ENCODE results near the gene DLD. TPM values are rescaled to one million over a fixed set of nuclear protein-coding genes. Genes with fewer than 3 reads are reported as not detected.
"Not testable (repeated sequence)": the region's sequence is repeated elsewhere in the genome, so short reads cannot be mapped to it uniquely, and the experiment has no call there.

The DLD gene
- total RNA-seq, 1 donor from 2014 or later = 59.8 TPM

DNA sequence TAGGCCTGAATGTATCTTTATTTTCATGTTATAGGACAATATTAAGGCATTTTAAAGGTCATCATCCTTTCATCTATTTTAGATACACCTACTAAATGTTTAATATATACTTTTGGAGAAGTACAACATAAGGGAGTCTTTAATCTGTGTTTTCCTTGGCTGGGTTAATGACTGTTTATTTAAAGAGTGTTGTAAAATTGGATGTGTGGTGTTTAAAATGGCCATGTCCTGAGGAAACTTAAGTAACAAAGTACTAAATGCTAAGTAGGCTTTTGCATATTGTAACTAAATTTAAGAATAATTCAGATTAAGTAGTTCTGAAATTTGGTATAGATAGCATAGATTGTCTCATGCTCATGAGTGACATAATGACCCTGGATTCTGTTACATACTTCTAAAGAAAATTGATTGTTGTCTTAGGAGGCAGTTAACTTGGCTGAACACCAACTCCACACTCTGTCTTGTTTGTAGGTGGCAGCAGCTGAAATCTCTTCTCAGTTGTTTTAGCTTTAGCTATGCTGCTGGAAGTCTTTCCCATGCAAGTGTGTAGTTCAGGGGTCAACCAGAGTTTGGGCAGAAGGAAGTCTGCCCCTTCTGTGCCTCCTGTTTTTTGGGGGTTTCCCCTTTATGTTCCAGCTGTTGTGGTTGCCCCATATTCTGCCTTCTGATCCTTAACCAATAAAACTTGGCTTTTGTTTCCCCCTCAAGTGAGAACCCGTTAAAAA, 29.2 kb downstream of the DLD start:
- no peak for DNase-seq (ENCODE audit: extremely low spot score, unreplicated experiment)
- H3K9me3 Mint-ChIP-seq (ENCODE audit: unreplicated experiment) = no peaks in the 10 kb centered on the region
- H3K4me1 Mint-ChIP-seq (ENCODE audit: unreplicated experiment) = peaks cover 29% of the 10 kb centered on the region
- TF ChIP-seq, protein P1, sequence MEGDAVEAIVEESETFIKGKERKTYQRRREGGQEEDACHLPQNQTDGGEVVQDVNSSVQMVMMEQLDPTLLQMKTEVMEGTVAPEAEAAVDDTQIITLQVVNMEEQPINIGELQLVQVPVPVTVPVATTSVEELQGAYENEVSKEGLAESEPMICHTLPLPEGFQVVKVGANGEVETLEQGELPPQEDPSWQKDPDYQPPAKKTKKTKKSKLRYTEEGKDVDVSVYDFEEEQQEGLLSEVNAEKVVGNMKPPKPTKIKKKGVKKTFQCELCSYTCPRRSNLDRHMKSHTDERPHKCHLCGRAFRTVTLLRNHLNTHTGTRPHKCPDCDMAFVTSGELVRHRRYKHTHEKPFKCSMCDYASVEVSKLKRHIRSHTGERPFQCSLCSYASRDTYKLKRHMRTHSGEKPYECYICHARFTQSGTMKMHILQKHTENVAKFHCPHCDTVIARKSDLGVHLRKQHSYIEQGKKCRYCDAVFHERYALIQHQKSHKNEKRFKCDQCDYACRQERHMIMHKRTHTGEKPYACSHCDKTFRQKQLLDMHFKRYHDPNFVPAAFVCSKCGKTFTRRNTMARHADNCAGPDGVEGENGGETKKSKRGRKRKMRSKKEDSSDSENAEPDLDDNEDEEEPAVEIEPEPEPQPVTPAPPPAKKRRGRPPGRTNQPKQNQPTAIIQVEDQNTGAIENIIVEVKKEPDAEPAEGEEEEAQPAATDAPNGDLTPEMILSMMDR (IDR thresholded peaks at IDR 0.05) = no peak
- no peaks in the 10 kb centered on the region for H3K27me3 Mint-ChIP-seq (ENCODE audit: unreplicated experiment)
- H3K4me3 Mint-ChIP-seq (ENCODE audit: unreplicated experiment) = no peak overlapping the region
- H3K27ac Mint-ChIP-seq (ENCODE audit: unreplicated experiment) = peak overlapping the region; percentile 66
- peaks cover 75% of the 10 kb centered on the region for H3K36me3 Mint-ChIP-seq (ENCODE audit: unreplicated experiment)

DNA sequence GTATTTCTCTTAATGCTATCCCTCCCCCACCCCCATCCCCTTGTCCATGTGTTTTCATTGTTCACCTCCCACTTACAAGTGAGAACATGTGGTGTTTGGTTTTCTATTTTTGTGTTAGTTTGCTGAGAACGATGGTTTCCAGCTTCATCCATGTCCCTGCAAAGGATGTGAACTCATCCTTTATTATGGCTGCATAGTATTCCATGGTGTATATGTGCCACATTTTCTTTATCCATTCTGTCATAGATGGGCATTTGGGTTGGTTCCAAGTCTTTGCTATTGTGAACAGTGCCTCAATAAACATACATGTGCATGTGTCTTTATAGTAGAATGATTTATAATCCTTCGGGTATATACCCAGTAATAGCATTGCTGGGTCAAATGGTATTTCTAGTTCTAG, 30.8 kb downstream of the DLD start:
- H3K4me1 Mint-ChIP-seq (ENCODE audit: unreplicated experiment) = peaks cover 45% of the 10 kb centered on the region
- peaks cover 81% of the 10 kb centered on the region for H3K36me3 Mint-ChIP-seq (ENCODE audit: unreplicated experiment)

DNA sequence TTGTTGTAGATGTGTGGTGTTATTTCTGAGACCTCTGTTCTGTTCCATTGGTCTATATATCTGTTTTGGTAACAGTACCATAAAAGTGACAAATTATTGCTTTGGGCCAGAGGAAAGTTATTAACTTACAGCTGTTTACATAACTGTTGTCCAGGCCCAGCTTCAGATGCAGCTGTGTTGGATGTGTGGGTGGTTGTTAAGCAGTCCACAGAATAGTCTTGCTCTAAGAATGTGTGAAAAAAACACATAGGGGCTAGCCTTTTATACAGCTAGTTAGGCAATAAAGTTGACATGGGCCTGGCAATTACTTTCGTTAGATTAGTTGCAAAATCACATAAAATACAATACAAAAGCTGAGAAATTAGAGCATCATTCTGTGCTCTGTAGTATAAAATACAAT, 31.9 kb downstream of the DLD start:
- TF ChIP-seq, protein P1 (IDR thresholded peaks at IDR 0.05) = no peak
- peaks cover 81% of the 10 kb centered on the region for H3K36me3 Mint-ChIP-seq (ENCODE audit: unreplicated experiment)
- peak overlapping the region; percentile 23 for H3K27ac Mint-ChIP-seq (ENCODE audit: unreplicated experiment)
- DNase-seq (ENCODE audit: extremely low spot score, unreplicated experiment) = no peak
- no peak overlapping the region for H3K4me3 Mint-ChIP-seq (ENCODE audit: unreplicated experiment)
- no peaks in the 10 kb centered on the region for H3K9me3 Mint-ChIP-seq (ENCODE audit: unreplicated experiment)
- H3K27me3 Mint-ChIP-seq (ENCODE audit: unreplicated experiment) = no peaks in the 10 kb centered on the region
- H3K4me1 Mint-ChIP-seq (ENCODE audit: unreplicated experiment) = peaks cover 54% of the 10 kb centered on the region

More for the DNA sequence above, 30.8 kb downstream of the DLD start:
- H3K4me3 Mint-ChIP-seq (ENCODE audit: unreplicated experiment); DNase-seq (ENCODE audit: extremely low spot score, unreplicated experiment); H3K27ac Mint-ChIP-seq (ENCODE audit: unreplicated experiment); H3K9me3 Mint-ChIP-seq (ENCODE audit: unreplicated experiment); H3K27me3 Mint-ChIP-seq (ENCODE audit: unreplicated experiment): not testable (repeated sequence)

DNA sequence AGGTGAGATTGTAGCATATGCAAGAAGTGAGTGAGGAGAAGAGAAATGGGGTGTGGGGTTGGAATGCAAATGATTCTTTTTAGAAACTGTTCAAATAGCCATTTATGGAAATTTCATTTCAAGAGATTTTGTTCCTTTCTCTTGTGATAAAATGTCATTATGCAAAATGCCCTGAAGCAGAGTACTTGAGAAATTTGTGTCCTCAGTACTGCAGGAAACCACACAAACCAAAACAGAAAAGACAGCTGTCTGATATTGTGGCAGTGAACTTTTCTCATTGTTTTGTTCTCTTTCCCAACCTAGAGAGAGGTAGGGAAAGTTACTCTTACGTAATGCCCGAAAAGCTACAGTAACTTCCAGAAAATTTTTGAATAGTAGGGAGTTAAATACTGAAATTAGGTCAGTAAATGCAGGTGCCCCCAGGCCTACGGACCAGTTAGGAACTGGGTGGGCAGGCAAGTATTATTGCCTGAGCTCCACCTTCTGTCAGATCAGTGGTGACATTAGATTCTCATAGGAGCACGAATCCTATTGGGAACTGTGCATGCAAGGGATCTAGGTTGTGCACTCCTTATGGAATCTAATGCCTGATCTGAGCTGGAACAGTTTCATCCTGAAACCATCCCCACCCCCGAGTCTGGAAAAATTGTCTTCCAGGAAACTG, 34.0 kb downstream of the DLD start:
- DNase-seq (ENCODE audit: extremely low spot score, unreplicated experiment) = no peak
- H3K9me3 Mint-ChIP-seq (ENCODE audit: unreplicated experiment) = no peaks in the 10 kb centered on the region
- H3K4me3 Mint-ChIP-seq (ENCODE audit: unreplicated experiment) = no peak overlapping the region
- peaks cover 52% of the 10 kb centered on the region for H3K4me1 Mint-ChIP-seq (ENCODE audit: unreplicated experiment)
- peaks cover 88% of the 10 kb centered on the region for H3K36me3 Mint-ChIP-seq (ENCODE audit: unreplicated experiment)
- no peaks in the 10 kb centered on the region for H3K27me3 Mint-ChIP-seq (ENCODE audit: unreplicated experiment)
- peak overlapping the region; percentile 45 for H3K27ac Mint-ChIP-seq (ENCODE audit: unreplicated experiment)
- TF ChIP-seq, protein P1 (IDR thresholded peaks at IDR 0.05) = no peak

DNA sequence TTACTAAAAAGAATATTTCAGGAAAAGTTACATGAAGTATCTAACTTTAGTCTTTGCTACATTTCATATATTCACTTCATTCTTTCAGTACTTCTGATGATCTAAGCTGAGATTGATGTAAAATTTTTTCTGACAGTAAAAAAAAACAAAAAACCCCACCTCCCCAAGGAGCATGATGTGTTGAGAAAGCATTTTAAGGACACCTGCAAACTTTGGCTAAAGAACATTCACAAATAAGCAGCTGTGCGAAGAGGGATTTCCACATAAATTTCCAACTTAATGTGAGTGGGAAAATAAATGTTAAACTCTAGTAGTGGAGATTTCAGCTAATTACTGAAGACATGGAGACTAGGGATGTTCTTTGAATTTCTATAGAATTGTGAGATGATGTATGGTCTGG, 35.5 kb downstream of the DLD start:
- H3K4me1 Mint-ChIP-seq (ENCODE audit: unreplicated experiment) = peaks cover 41% of the 10 kb centered on the region
- H3K27ac Mint-ChIP-seq (ENCODE audit: unreplicated experiment) = peak overlapping the region; percentile 45
- TF ChIP-seq, protein P1 (IDR thresholded peaks at IDR 0.05) = no peak
- H3K9me3 Mint-ChIP-seq (ENCODE audit: unreplicated experiment) = no peaks in the 10 kb centered on the region
- no peaks in the 10 kb centered on the region for H3K27me3 Mint-ChIP-seq (ENCODE audit: unreplicated experiment)
- DNase-seq (ENCODE audit: extremely low spot score, unreplicated experiment) = no peak
- no peak overlapping the region for H3K4me3 Mint-ChIP-seq (ENCODE audit: unreplicated experiment)
- H3K36me3 Mint-ChIP-seq (ENCODE audit: unreplicated experiment) = peaks cover 88% of the 10 kb centered on the region
